ENCODE results near the gene WWOX.

Gene WWOX

GRCh38 chr16:78892951-78893733, 793.7 kb downstream of the WWOX start:
- Mint-ChIP-seq H3K9me3 (peaks cover 5% of the 10 kb centered on the region), H3K27ac (peak overlapping the region; percentile 34), H3K36me3 (ENCODE audit: low read depth) (no peaks in the 10 kb centered on the region), H3K27me3 (ENCODE audit: low read depth) (no peaks in the 10 kb centered on the region), H3K4me3 (no peak overlapping the region), H3K4me1 (ENCODE audit: low read depth) (peaks cover 16% of the 10 kb centered on the region)
- DNase-seq (ENCODE audit: low spot score), result no peak

- no peak for DNase-seq (ENCODE audit: low spot score)
- Mint-ChIP-seq H3K36me3 (ENCODE audit: low read depth) (no peaks in the 10 kb centered on the region), H3K27me3 (ENCODE audit: low read depth) (peaks cover 2% of the 10 kb centered on the region), H3K9me3 (peaks cover 5% of the 10 kb centered on the region), H3K4me1 (ENCODE audit: low read depth) (peaks cover 16% of the 10 kb centered on the region), H3K27ac (no peak overlapping the region), H3K4me3 (no peak overlapping the region)
Measured at GRCh38 chr16:78894886-78895285, 795.4 kb downstream of the WWOX start.

- Mint-ChIP-seq H3K9me3 (peaks cover 5% of the 10 kb centered on the region), H3K36me3 (ENCODE audit: low read depth) (no peaks in the 10 kb centered on the region), H3K27me3 (ENCODE audit: low read depth) (peaks cover 2% of the 10 kb centered on the region), H3K4me3 (no peak overlapping the region), H3K27ac (peak overlapping the region; percentile 24), H3K4me1 (ENCODE audit: low read depth) (peaks cover 16% of the 10 kb centered on the region)
- no peak for DNase-seq (ENCODE audit: low spot score)
Measured at GRCh38 chr16:78895681-78896080, 796.2 kb downstream of the WWOX start.

GRCh38 chr16:78896280-78896679, 796.8 kb downstream of the WWOX start:
- no peak overlapping the region for H3K4me3 Mint-ChIP-seq
- peaks cover 21% of the 10 kb centered on the region for H3K4me1 Mint-ChIP-seq (ENCODE audit: low read depth)
- no peak overlapping the region for H3K27ac Mint-ChIP-seq
- no peak for DNase-seq (ENCODE audit: low spot score)
- H3K36me3 Mint-ChIP-seq (ENCODE audit: low read depth), result no peaks in the 10 kb centered on the region
- H3K9me3 Mint-ChIP-seq, result peaks cover 5% of the 10 kb centered on the region
- H3K27me3 Mint-ChIP-seq (ENCODE audit: low read depth), result peaks cover 2% of the 10 kb centered on the region

GRCh38 chr16:78897299-78897698, 797.8 kb downstream of the WWOX start:
- Mint-ChIP-seq H3K4me3 (no peak overlapping the region), H3K4me1 (ENCODE audit: low read depth) (peaks cover 23% of the 10 kb centered on the region), H3K27ac (peak overlapping the region; percentile 14)

GRCh38 chr16:78900044-78900811, 800.8 kb downstream of the WWOX start:
- Mint-ChIP-seq H3K4me1 (ENCODE audit: low read depth) (peaks cover 21% of the 10 kb centered on the region), H3K27ac (no peak overlapping the region), H3K9me3 (no peaks in the 10 kb centered on the region), H3K4me3 (no peak overlapping the region), H3K36me3 (ENCODE audit: low read depth) (no peaks in the 10 kb centered on the region), H3K27me3 (ENCODE audit: low read depth) (peaks cover 2% of the 10 kb centered on the region)
- DNase-seq (ENCODE audit: low spot score), result no peak

More at GRCh38 chr16:78897299-78897698, 797.8 kb downstream of the WWOX start:
- Mint-ChIP-seq H3K9me3 (peaks cover 5% of the 10 kb centered on the region), H3K27me3 (ENCODE audit: low read depth) (peaks cover 2% of the 10 kb centered on the region), H3K36me3 (ENCODE audit: low read depth) (no peaks in the 10 kb centered on the region)
- no peak for DNase-seq (ENCODE audit: low spot score)

- H3K27ac Mint-ChIP-seq, result no peak overlapping the region
Measured at GRCh38 chr16:78900966-78901365, 801.5 kb downstream of the WWOX start.

GRCh38 chr16:78902321-78902720, 802.9 kb downstream of the WWOX start:
- Mint-ChIP-seq H3K4me3 (no peak overlapping the region), H3K27me3 (ENCODE audit: low read depth) (peaks cover 2% of the 10 kb centered on the region), H3K27ac (no peak overlapping the region), H3K36me3 (ENCODE audit: low read depth) (no peaks in the 10 kb centered on the region), H3K9me3 (no peaks in the 10 kb centered on the region), H3K4me1 (ENCODE audit: low read depth) (peaks cover 15% of the 10 kb centered on the region)
- no peak for DNase-seq (ENCODE audit: low spot score)

More at GRCh38 chr16:78900966-78901365, 801.5 kb downstream of the WWOX start:
- no peaks in the 10 kb centered on the region for H3K9me3 Mint-ChIP-seq
- no peaks in the 10 kb centered on the region for H3K36me3 Mint-ChIP-seq (ENCODE audit: low read depth)
- no peak for DNase-seq (ENCODE audit: low spot score)
- no peak overlapping the region for H3K4me3 Mint-ChIP-seq
- H3K27me3 Mint-ChIP-seq (ENCODE audit: low read depth), result peaks cover 2% of the 10 kb centered on the region
- peaks cover 17% of the 10 kb centered on the region for H3K4me1 Mint-ChIP-seq (ENCODE audit: low read depth)

- no peaks in the 10 kb centered on the region for H3K9me3 Mint-ChIP-seq
- no peak for DNase-seq (ENCODE audit: low spot score)
- peaks cover 14% of the 10 kb centered on the region for H3K4me1 Mint-ChIP-seq (ENCODE audit: low read depth)
- H3K27ac Mint-ChIP-seq, result no peak overlapping the region
- no peaks in the 10 kb centered on the region for H3K36me3 Mint-ChIP-seq (ENCODE audit: low read depth)
- H3K27me3 Mint-ChIP-seq (ENCODE audit: low read depth), result peaks cover 2% of the 10 kb centered on the region
- no peak overlapping the region for H3K4me3 Mint-ChIP-seq
Measured at GRCh38 chr16:78903237-78903636, 803.8 kb downstream of the WWOX start.

GRCh38 chr16:78903843-78904242, 804.4 kb downstream of the WWOX start:
- no peak overlapping the region for H3K27ac Mint-ChIP-seq
- peaks cover 14% of the 10 kb centered on the region for H3K4me1 Mint-ChIP-seq (ENCODE audit: low read depth)
- no peaks in the 10 kb centered on the region for H3K9me3 Mint-ChIP-seq
- no peak for DNase-seq (ENCODE audit: low spot score)
- no peaks in the 10 kb centered on the region for H3K36me3 Mint-ChIP-seq (ENCODE audit: low read depth)
- H3K4me3 Mint-ChIP-seq, result no peak overlapping the region
- H3K27me3 Mint-ChIP-seq (ENCODE audit: low read depth), result peaks cover 2% of the 10 kb centered on the region

- peaks cover 6% of the 10 kb centered on the region for H3K4me1 Mint-ChIP-seq (ENCODE audit: low read depth)
- H3K36me3 Mint-ChIP-seq (ENCODE audit: low read depth), result peaks cover 2% of the 10 kb centered on the region
- no peak overlapping the region for H3K4me3 Mint-ChIP-seq
- peaks cover 13% of the 10 kb centered on the region for H3K9me3 Mint-ChIP-seq
- no peak overlapping the region for H3K27ac Mint-ChIP-seq
- H3K27me3 Mint-ChIP-seq (ENCODE audit: low read depth), result no peaks in the 10 kb centered on the region
- no peak for DNase-seq (ENCODE audit: low spot score)
Measured at GRCh38 chr16:78906135-78906534, 806.7 kb downstream of the WWOX start.

GRCh38 chr16:78909226-78909625, 809.8 kb downstream of the WWOX start:
- Mint-ChIP-seq H3K4me3 (no peak overlapping the region), H3K36me3 (ENCODE audit: low read depth) (peaks cover 2% of the 10 kb centered on the region), H3K9me3 (peaks cover 20% of the 10 kb centered on the region), H3K4me1 (ENCODE audit: low read depth) (no peaks in the 10 kb centered on the region), H3K27ac (no peak overlapping the region), H3K27me3 (ENCODE audit: low read depth) (no peaks in the 10 kb centered on the region)
- no peak for DNase-seq (ENCODE audit: low spot score)

GRCh38 chr16:78915811-78916345, 816.4 kb downstream of the WWOX start:
- peaks cover 3% of the 10 kb centered on the region for H3K36me3 Mint-ChIP-seq (ENCODE audit: low read depth)
- peaks cover 2% of the 10 kb centered on the region for H3K4me1 Mint-ChIP-seq (ENCODE audit: low read depth)

GRCh38 chr16:78916928-78917545, 817.6 kb downstream of the WWOX start:
- Mint-ChIP-seq H3K36me3 (ENCODE audit: low read depth) (peaks cover 5% of the 10 kb centered on the region), H3K27ac (no peak overlapping the region), H3K27me3 (ENCODE audit: low read depth) (no peaks in the 10 kb centered on the region)

More at GRCh38 chr16:78915811-78916345, 816.4 kb downstream of the WWOX start:
- Mint-ChIP-seq H3K4me3 (no peak overlapping the region), H3K9me3 (peaks cover 27% of the 10 kb centered on the region), H3K27ac (no peak overlapping the region), H3K27me3 (ENCODE audit: low read depth) (no peaks in the 10 kb centered on the region)
- no peak for DNase-seq (ENCODE audit: low spot score)

More at GRCh38 chr16:78916928-78917545, 817.6 kb downstream of the WWOX start:
- DNase-seq (ENCODE audit: low spot score), result no peak
- Mint-ChIP-seq H3K9me3 (peaks cover 30% of the 10 kb centered on the region), H3K4me3 (no peak overlapping the region), H3K4me1 (ENCODE audit: low read depth) (peaks cover 2% of the 10 kb centered on the region)
